ENCODE data around the gene LIMS1. TPM values are rescaled to one million over a fixed set of nuclear protein-coding genes. Genes with fewer than 3 reads are reported as not detected.
A peak's percentile ranks its signal among the peaks of the same experiment; 100 is the strongest.

LIMS1 gene
- total and polyA plus RNA-seq, 4 donors: 26.7 to 102 (median 90.4) TPM

- ATAC-seq (ENCODE audit: insufficient read depth, low FRiP score): peak; percentile 81
- H3K9me3 ChIP-seq (ENCODE audit: control insufficient read depth in 4 of 4, insufficient read depth in 3 of 4, low read length in 3 of 4): no peaks in the 10 kb centered on the region
- WGBS, 2 donors: 63 to 67% methylated on average over 4 of the region's 4 CpGs
- H3K27me3 ChIP-seq (ENCODE audit: control insufficient read depth in 3 of 3, insufficient read depth in 3 of 3, low read length in 2 of 3): no peaks in the 10 kb centered on the region
- peak overlapping the region in 1 of 2 donors; percentile 51 for H3K9ac ChIP-seq (ENCODE audit: insufficient read depth in 1 of 2, low read length in 2 of 2)
- no peaks in the 10 kb centered on the region for H3K36me3 ChIP-seq (ENCODE audit: control insufficient read depth in 4 of 4, insufficient read depth in 4 of 4, low read length in 4 of 4)
- H3K27ac ChIP-seq (ENCODE audit: low read depth in 1 of 2, low read length in 1 of 2): no peak overlapping the region
- peaks cover 16 to 53% (median 23%) of the 10 kb centered on the region in 5 donors for H3K4me1 ChIP-seq (ENCODE audit: control insufficient read depth in 5 of 5, insufficient read depth in 5 of 5, low read length in 5 of 5)
- TF ChIP-seq CTCF (IDR thresholded peaks at IDR 0.05; ENCODE audit: control extremely low read depth, extremely low read depth): peak; percentile 74
- peak; percentile 74 to 92 (median 89) for DNase-seq
- H3K4me3 ChIP-seq: no peak overlapping the region
Measured at GRCh38 chr2:108583903-108584520, 49.7 kb downstream of the LIMS1 start.

GRCh38 chr2:108585436-108585835 lies 51.2 kb downstream of the LIMS1 start:
- Histone ChIP-seq H3K4me3 (no peak overlapping the region), H3K27me3 (ENCODE audit: control insufficient read depth in 3 of 3, insufficient read depth in 3 of 3, low read length in 2 of 3) (no peaks in the 10 kb centered on the region), H3K9me3 (ENCODE audit: control insufficient read depth in 4 of 4, insufficient read depth in 3 of 4, low read length in 3 of 4) (no peaks in the 10 kb centered on the region), H3K4me1 (ENCODE audit: control insufficient read depth in 5 of 5, insufficient read depth in 5 of 5, low read length in 5 of 5) (peaks cover 10 to 52% (median 21%) of the 10 kb centered on the region in 5 donors), H3K9ac (ENCODE audit: insufficient read depth in 1 of 2, low read length in 2 of 2) (no peak overlapping the region), H3K36me3 (ENCODE audit: control insufficient read depth in 4 of 4, insufficient read depth in 4 of 4, low read length in 4 of 4) (no peaks in the 10 kb centered on the region), H3K27ac (ENCODE audit: low read depth in 1 of 2, low read length in 1 of 2) (peak overlapping the region in 1 of 2 donors; percentile 35)
- ATAC-seq (ENCODE audit: insufficient read depth, low FRiP score) (no peak), DNase-seq (no peak)
- TF ChIP-seq CTCF (IDR thresholded peaks at IDR 0.05; ENCODE audit: control extremely low read depth, extremely low read depth): no peak
- WGBS, 2 donors: 56 to 73% methylated on average over 4 of the region's 4 CpGs

- H3K4me3 ChIP-seq: no peak overlapping the region
- no peak for TF ChIP-seq CTCF (IDR thresholded peaks at IDR 0.05; ENCODE audit: control extremely low read depth, extremely low read depth)
- no peak for DNase-seq
- H3K4me1 ChIP-seq (ENCODE audit: control insufficient read depth in 5 of 5, insufficient read depth in 5 of 5, low read length in 5 of 5): peaks cover 8 to 46% (median 14%) of the 10 kb centered on the region in 5 donors
- no peaks in the 10 kb centered on the region for H3K36me3 ChIP-seq (ENCODE audit: control insufficient read depth in 4 of 4, insufficient read depth in 4 of 4, low read length in 4 of 4)
- no peak for ATAC-seq (ENCODE audit: insufficient read depth, low FRiP score)
- H3K9ac ChIP-seq (ENCODE audit: insufficient read depth in 1 of 2, low read length in 2 of 2): no peak overlapping the region
- peak overlapping the region in 1 of 2 donors; percentile 51 for H3K27ac ChIP-seq (ENCODE audit: low read depth in 1 of 2, low read length in 1 of 2)
- no peaks in the 10 kb centered on the region for H3K9me3 ChIP-seq (ENCODE audit: control insufficient read depth in 4 of 4, insufficient read depth in 3 of 4, low read length in 3 of 4)
- H3K27me3 ChIP-seq (ENCODE audit: control insufficient read depth in 3 of 3, insufficient read depth in 3 of 3, low read length in 2 of 3): no peaks in the 10 kb centered on the region
- whole genome bisulfite sequencing, 2 donors: 81 to 87% methylated on average over 7 of the region's 7 CpGs
Measured at GRCh38 chr2:108586116-108586515, 51.8 kb downstream of the LIMS1 start.

Measured in lung (tissue), 12 donors.